RWPE1 (cell line): ENCODE measurements around the gene PHLDA3.

ENCODE experiments used
- CTCF ChIA-PET: fragments of 350-600 bp; sonication (Branson Sonifier 250); formaldehyde crosslinking; extraction: SDS; loops from one replicate; lab custom pipeline; 2021; lab: Yijun Ruan, JAX
- POLR2A ChIA-PET: fragments of 400-600 bp; formaldehyde crosslinking; extraction: SDS; loops from one replicate; lab custom pipeline; 2020; ENCODE audit warnings: antibody characterized with exemption; ENCODE audit not compliant: low non-redundant PET; lab: Yijun Ruan, JAX
- DNase-seq: peaks from one replicate; pipeline ENCODE4 v3.0.0; 2012; ENCODE audit warnings: low spot score
- H3K27ac ChIP-seq: fragments of 450-650 bp; 2 replicates; pipeline ENCODE4 v1.5.1; 2017
- CTCF ChIP-seq: fragments of 450-650 bp; conservative IDR thresholded peaks from 2 replicates; pipeline ENCODE4 v1.5.1; 2017; ENCODE audit warnings: low read depth, mild to moderate bottlenecking

The PHLDA3 gene

GRCh38 chr1:201515062-201515750 lies 46.2 kb upstream of the PHLDA3 start:
- DNase-seq: no peak
- no peak for TF ChIP-seq CTCF
- H3K27ac ChIP-seq: no peak overlapping the region
- CTCF ChIA-PET: interaction anchor here (0.8 to 14.7 kb wide), 4 partner anchors 15 to 381 kb away, joined by 3 to 464 read pairs (median 8); no protein-coding TSS in a partner anchor
- POLR2A ChIA-PET: interaction anchor here (0.6 to 0.9 kb wide), 2 partner anchors 34 to 67 kb away, joined by 4 to 9 read pairs; no protein-coding TSS in a partner anchor

GRCh38 chr1:201514466-201514865 lies 45.5 kb upstream of the PHLDA3 start:
- ChIA-PET POLR2A (no interaction called here), CTCF (interaction anchor here (3.0 to 14.7 kb wide), 3 partner anchors 17 to 66 kb away, joined by 24 to 464 read pairs (median 51); no protein-coding TSS in a partner anchor)
- no peak for TF ChIP-seq CTCF
- no peak for DNase-seq
- no peak overlapping the region for H3K27ac ChIP-seq

GRCh38 chr1:201513498-201514243 lies 44.7 kb upstream of the PHLDA3 start:
- no peak for DNase-seq
- no peak overlapping the region for H3K27ac ChIP-seq
- TF ChIP-seq CTCF: no peak
- POLR2A ChIA-PET: no interaction called here
- CTCF ChIA-PET: interaction anchor here (0.6 to 14.7 kb wide), 26 partner anchors 10 to 280 kb away, joined by 3 to 464 read pairs (median 6); partner anchors contain the start of gene PHLDA3

- ChIA-PET POLR2A (interaction anchor here (0.8 kb wide), 1 partner anchor 43 kb away, joined by 6 read pairs; the partner anchor contains the start of gene PHLDA3), CTCF (interaction anchor here (0.7 to 14.7 kb wide), 21 partner anchors 10 to 281 kb away, joined by 3 to 464 read pairs (median 8); partner anchors contain the start of gene PHLDA3)
- TF ChIP-seq CTCF: no peak
- no peak for DNase-seq
- H3K27ac ChIP-seq: peak overlapping the region; percentile 41; the same call in 1 of the 2 replicates
Observed at GRCh38 chr1:201511941-201512539, 43.1 kb upstream of the PHLDA3 start.

GRCh38 chr1:201511396-201511940 lies 42.5 kb upstream of the PHLDA3 start:
- ChIA-PET CTCF (interaction anchor here (1.3 to 14.7 kb wide), 10 partner anchors 9 to 76 kb away, joined by 3 to 464 read pairs (median 20); partner anchors contain the start of gene PHLDA3), POLR2A (interaction anchor here (0.8 kb wide), 1 partner anchor 42 kb away, joined by 6 read pairs; the partner anchor contains the start of gene PHLDA3)
- no peak for DNase-seq
- H3K27ac ChIP-seq: no peak overlapping the region
- TF ChIP-seq CTCF: no peak

GRCh38 chr1:201510734-201511133 lies 41.7 kb upstream of the PHLDA3 start:
- no peak for DNase-seq
- POLR2A ChIA-PET: no interaction called here

More at GRCh38 chr1:201510734-201511133, 41.7 kb upstream of the PHLDA3 start:
- TF ChIP-seq CTCF: no peak
- no peak overlapping the region for H3K27ac ChIP-seq
- CTCF ChIA-PET: interaction anchor here (14.7 kb wide), 1 partner anchor 22 kb away, joined by 464 read pairs; no protein-coding TSS in a partner anchor
